NCI-H446 treated with DMSO at 0.1 percent for 48 hours (cell line): ENCODE results near the gene CITED1.
"Not testable (repeated sequence)": the region's sequence is repeated elsewhere in the genome, so short reads cannot be mapped to it uniquely, and the experiment has no call there.

ENCODE experiments used
- DNase-seq: peaks from one replicate; lab custom pipeline; 2025; lab: John Stamatoyannopoulos, UW

CITED1 gene, protein sequence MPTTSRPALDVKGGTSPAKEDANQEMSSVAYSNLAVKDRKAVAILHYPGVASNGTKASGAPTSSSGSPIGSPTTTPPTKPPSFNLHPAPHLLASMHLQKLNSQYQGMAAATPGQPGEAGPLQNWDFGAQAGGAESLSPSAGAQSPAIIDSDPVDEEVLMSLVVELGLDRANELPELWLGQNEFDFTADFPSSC

DNA sequence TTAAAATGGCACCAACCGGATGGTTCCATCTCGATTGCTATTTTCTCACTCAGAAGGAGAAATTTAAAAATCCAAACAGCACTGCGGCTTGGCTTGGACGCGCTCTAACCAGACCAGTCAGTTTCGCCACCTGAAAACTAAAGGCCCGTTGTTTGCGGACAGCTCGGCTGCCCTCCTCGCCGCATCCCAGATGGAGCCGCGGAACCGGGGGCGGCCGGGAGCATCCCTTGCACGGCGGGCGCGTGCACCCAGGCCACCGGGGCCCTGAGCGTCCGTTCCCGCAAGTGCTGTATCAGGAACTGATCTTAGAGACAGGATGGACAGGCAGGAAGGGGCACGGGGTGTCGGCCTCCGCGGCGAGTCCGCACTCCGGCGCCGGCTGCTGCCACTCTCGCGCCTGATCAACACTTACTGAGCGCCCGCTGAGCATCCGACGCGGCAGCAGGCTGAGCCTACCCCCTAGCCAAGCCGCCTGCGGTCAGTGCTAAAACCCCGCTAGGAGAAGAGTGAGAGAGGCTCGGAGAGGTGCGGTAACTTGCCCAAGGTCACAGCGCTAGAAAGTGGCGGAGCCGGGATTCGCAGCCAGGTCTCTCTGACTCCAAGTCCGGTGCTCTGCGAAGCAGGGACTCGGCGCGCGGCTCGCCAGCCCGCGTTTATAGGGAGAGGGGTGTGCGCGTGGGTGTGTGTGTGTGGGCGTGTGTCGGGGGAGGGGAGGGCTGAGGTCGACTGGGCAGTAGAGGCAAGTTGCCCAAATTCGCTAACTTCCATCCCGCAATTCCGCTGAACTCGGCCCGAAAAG, at the start of gene CITED1:
CITED1 (minus strand) TSS at position 629 of the 799 bp plus-strand sequence. CDS start 3,045 bp downstream, outside the sequence.
- DNase-seq, result no peak

DNA sequence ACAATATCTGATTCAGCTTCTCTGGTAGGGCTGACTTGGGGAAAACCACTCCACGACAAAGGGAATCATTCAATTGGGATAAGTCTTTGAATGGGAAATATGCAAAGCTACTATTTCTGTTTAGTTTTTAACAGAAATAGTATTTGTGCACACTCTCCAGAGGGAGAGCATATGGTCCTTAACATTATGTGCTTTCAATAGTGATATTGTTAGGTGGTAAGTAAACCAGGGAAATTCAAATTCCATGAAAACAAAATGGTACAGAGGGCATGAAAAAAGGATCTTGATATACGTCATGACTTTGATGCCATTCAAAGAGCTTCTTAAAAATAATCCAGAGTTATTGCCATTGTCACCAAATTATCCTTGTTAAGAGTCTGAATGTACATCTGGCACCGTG, 47.1 kb upstream of the CITED1 start:
- DNase-seq, result no peak

DNA sequence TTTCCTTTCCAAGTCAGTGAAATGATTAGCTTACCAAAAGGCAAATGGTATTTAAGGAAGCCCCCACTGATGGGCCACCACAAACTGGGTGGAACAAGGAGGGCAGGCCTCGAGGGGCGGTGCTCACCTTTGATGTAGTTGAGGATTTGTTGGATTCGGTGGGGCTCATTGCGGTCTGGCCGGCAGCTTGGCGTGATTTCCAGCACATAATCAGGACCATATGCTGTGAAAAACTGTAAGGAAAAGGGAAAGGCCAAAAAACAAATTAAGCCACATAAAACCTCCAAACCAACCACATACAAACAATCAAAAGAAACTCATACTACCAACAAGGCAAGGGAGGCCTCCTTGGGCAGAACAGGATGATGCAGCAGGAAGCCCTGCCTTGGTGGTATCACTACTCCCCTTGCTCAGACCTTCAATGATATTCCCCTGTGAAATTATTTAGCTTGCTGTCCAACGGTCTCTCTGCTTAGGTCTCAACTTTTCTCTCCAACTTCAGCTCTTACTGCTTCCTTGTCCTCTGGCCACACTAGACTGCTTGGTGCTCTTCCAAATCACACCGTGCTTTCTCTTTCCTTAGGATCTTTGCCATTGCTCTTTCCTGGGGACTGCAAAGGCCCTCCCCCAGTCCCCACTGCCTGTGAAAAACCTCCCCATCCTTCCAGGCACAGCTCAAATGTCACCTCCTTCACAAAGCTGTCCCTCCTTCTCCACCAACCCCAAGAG, 46.1 kb upstream of the CITED1 start:
- DNase-seq, result no peak

DNA sequence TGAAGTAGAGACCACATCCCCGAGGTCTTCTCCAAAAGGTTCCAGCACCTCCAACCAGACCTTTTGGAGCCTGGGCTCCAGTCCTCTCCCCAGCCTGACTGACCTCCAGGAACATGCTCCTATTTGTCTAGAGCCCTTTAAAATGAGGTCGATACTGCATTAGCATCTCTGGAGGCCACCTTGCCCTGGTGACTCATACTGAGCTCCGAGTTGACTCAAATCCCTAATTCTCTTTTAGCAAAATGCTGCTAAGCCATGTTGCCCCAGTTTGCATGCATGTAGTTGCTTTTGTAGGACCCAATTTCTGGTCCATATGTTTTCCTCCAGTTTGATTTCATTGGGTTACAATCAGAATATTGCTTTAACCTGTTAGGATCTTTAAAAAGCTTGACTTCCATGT, 43.5 kb upstream of the CITED1 start:
- DNase-seq, result no peak

DNA sequence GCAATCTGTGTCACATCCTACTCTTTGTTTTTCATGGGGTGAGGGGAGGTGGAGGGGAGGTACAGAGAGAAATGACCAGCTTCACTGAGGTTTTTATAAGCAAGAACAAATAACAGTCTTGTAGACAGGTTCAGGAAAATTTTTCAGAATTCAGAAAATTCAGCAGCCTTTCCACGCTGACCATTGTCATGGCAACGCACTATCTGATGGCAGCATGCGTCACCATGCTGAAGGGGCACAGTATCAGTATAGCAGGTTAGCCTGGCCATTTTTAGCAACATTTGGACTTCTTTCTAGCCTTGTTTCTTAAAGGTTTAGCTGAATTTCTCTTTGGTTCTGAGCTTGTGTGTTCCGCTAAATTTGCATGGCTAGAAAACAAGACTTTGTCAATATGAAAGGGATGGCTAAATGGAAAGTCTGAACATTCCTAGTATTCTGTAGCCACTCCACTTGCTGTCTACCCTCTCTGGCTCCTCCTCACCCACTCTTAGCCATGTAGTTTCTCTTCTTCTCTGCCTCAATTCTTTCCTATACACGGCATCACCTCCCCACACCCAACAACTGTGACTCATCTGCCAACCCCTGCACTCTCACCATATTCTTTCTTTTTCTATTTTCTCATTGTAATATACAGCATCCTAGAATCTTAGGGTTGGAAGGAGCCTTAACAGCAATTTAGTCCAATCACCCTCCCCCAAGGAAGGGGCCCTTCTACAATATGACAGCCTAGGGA, 42.7 kb upstream of the CITED1 start:
- DNase-seq, result no peak

DNA sequence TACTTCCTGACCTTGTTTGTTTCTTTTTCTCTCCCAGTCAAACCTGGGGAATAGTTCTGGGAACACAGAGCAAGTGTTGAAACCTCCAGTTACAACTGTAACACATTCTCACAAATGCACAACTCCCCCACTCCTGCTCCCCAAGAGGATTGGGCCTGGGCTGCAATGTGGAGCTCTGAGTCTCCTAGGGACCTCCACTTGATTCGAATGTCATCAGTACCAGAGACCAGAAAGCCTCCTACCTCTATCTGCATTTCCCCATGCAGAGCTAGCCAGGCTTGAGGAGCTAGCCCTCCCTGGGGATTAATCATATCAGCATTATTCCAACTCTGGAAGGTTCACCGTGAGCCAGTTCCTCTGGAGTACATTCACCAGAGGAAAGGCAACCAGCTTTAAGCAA, 41.7 kb upstream of the CITED1 start:
- no peak for DNase-seq

DNA sequence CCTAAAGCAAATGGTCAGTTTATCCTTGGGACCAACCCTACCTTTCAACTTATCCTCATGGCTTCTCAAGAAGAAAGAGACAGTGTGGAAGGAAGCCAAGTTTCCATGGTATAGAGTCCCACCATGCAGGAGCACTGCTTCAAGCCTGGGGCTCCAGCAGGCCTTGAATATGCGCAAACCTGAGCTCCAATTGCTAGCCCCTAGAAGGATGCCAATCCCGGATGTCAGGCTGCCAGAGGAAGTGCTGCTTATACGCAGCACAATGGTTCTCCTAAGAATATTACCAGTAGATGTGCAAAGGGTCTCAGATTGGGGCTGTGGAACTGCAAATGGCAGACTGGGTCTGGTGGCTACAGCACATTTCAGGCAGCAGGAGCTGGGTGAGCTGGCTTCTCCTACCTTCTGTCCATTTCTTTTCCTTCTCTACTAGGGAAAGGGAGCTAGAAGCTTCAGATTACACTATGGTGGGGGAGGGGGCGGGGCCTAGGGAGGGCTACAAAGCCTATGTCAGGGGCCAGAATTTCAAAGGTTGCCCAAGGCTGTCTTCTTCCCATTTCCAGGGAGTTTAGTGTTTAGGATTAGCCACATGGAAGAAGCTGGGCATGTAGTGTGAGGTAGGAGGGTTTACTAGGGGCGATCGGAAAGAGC, 40.7 kb upstream of the CITED1 start:
- DNase-seq, result no peak

DNA sequence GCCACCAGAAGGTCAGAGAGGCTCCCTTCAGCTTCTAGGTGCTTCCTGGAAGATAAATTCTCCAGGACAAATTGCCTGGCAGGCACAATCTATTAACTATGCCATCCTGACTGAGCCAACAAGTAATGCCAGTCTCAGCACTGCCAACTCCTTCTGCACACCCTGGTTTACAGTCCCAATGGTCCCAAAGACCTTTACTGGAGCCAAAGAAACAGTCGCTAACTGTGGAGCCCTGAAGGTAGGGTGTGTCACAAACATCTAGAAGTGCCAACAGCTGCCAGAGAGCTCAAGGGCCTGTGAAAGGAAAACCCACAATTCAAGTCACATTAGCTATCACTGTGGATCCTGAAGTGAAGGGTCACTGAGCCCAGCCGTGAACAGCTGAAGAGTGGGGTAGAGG, 34.9 kb upstream of the CITED1 start:
- DNase-seq, result no peak

DNA sequence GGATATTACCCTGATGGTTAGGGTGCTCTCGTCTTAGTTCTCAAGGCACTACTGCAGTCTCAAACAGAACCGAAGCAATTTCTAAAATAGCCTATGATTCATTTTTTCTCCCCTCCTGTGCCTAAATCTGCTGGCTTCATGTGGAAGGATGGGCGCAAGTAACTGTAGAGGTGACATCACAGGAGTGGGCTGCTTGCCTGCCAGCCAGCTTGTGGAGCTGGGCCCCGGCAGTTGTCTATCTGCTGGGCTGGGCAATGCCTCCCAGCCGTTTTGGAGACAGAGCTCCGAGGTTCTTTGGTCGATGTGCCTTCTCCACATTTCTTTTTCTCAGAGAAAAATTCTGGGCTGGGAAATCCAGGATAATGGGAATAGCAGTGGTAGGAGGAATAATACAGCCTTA, 34.3 kb upstream of the CITED1 start:
- DNase-seq, result no peak

DNA sequence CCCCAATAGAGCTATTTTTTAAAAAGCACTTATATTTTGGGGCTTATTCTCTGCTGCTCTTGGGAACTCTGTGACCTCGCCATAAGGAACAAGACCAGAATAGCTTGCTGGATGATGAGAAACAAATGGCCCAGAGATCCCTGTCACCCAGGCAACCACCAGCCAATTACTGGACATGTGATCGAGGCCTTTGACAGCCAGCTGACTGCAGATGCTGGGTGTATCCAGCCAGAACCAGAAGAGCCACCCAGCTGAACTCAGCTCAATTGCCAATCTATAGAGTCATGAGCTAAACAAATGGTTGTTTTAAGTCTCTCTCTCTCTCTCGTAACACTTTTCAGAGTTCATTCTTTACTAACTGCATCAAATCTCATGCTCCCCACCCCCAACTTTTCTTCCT, 24.4 kb upstream of the CITED1 start:
- DNase-seq, result no peak

DNA sequence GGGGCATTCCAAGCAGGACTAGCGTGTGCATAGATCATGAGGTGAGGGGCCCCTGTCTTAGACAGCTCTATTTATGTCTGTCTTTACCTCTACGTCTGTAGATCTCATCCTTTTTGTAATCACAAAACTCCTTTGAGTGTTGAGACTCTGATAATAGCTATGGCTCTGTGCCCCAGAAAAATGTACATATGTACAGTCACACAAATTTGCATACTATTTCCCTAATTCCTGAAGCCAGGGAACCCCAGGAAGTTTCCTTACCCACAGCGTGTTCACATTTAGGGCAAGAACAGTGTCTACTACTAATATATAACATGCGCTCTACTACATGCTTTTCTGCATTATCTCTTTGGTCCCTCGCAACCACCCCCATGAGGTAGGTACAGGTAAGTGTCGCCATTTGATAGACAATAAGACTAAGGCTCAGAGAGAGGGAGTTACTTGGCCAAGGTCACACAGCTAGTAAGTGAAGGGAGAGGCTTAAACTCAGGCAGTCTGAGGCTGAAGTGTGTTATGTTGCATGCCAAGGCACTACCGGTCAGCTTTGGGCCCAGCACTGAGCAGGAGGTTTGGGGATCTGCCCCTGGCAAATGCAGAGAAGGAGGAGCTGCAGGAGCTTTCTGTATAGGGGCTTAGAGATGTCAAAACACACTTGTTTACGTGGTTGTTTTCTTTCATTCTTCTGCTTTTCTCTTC, 21.0 kb upstream of the CITED1 start:
- DNase-seq, result no peak

DNA sequence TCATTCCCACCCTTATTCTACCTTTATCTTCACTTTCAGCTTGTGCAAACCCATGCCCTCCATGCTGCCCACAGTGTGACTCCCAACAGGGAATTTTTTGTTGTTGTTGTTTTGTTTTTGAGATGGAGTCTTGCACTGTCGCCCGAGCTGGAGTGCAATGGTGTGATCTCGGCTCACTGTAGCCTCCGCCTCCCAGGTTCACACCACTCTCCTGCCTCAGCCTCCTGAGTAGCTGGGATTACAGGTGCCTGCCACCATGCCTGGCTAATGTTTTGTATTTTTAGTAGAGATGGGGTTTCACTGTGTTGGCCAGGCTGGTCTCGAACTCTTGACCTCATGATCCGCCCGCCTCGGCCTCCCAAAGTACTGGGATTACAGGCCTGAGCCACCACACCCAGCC, 13.9 kb upstream of the CITED1 start:
- not testable (repeated sequence) for DNase-seq

DNA sequence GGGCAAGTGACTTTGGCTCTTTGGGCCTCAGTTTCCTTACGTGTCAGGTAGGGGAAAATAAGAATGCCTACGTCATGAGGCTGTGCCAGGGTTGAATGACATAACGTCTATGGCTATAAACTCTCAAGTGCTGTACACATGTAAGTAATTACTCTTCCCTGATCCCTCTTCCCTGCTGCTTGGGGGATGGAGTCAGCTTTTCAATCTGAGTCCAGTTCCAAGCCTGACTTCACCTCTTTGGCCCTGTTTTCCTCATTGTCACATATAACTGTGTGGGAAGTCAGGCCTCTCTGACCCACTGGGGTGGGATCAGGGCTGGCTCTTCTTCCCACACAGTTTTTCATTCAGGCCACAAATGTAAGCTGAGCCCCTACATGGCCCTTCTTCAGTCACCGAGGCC, 11.4 kb upstream of the CITED1 start:
- DNase-seq, result no peak

DNA sequence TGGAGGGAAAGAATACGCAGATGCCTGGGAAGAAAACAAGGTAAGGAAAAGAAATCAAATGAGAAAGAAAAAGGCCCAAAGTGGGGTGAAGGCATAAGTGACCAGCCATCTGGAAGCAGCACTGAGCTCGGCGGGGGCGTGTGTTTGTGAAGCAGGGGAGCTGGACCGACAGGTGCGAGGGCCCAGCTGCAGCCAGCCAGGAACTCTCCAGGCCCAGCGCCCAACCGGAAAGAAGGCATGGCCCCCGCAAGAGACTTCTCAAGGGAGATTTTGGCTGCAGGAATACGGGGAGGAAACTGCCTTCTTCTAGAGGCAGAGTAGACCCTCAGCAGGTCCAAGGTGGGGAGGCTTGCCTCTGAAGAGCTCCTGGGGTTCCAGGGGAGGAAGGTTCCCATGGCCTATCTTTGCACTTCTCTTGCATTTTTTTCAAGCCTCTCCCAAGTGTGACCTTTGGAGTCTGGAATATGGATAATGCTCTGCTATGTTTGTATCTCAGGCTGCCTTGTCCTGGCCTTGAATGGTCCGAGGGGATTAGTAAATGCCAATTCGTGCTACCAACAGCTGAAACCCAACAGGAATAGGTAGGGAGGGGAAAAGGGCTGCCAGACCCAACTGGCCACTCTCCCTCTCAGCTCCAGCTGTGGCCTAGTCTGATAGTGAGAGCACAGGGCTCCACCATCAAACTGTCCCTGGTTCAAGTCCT, 10.8 kb upstream of the CITED1 start:
- no peak for DNase-seq

DNA sequence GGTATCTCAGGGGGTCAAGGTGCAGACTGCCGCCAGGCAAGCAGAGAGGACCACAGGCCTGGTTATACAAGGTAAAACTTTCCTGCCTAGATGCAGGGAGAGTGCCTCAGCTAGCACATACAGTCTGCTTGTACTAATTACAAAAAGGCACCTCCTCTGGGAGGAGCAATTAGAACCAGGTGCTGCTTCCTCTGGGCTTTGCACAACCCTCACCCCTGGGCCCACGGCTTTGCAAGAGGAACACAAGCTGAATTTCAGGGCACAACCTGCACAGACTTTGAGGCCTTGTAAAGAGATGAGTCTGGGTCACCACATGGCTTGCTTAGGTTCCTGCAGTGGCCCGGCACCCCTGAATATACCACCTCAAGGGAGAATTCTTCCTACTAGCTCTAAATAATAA, 9.2 kb upstream of the CITED1 start:
- DNase-seq, result no peak

DNA sequence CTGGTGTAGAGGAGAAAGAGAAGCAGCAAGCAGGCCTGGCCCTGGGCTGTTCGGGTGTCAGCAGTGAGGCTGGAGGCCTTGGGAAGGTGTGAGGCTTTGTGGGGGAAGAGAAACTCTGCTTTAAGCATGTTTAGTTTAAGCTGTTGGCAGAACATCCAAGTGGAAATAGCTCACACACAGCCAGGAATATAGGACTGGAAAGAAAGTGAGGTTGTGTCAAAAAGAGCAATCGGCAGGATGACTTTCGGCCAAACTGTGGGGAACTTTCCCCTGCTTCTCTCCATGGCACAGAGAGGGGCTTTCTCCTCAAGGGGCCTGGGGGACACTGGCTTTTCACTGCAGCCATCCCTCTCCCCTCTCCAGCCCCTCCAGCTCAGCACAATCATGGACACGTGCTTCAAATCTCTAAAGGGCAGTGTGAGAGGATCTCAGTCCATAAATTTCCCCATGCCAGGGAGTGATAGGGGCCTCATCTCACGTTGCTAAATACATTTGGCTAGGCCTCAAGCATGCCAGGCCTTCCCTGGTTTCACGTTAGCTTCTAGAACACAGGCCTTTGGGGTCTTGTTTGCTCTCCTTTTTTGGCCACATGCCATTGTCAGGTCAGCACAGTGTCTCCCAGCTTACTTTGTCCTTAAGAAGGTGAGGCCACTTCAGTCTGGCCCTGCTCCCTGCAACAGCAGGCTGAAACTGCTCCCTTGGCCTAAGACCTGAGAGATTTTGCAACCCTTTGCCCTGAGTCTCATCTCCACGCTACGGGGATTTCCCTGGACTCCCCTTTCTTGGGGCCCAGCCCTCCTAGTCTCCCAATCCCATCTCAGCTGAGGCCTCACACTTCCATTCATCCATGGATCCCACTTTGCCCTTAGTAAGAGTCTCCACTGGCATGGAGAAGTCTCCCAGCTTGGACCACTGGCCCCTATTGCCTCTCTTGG, 8.3 kb upstream of the CITED1 start:
- no peak for DNase-seq

DNA sequence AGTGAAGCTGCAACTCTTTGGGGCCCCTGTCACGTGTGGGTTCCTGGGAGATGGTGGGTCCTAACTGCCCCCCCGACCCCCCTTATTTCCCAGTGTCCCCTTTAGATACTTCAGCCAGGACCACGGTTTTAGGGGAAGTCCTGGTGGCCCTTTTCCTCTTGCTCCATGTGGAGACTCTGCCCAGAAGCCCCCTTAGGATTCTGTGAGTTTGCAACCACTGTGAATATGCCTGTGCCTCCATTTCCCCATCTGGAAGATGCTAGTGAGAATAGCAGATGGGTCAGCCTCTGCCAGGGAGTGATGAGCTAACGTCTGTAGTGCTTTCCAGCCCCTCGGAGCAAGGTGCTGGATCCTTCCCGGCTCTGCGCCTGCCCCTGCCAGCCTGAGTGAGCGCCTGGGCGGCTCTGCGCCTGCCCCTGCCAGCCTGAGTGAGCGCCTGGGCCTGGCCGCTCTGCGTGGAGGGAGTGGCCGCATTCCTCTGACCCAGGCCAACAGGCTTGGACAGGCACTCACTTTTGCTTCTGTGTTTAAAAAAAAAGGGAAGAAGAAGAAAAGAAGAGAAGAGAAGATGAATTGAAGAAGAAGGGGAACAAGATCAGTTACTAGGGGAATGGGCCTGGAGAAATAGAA, 6.7 kb upstream of the CITED1 start:
- no peak for DNase-seq

DNA sequence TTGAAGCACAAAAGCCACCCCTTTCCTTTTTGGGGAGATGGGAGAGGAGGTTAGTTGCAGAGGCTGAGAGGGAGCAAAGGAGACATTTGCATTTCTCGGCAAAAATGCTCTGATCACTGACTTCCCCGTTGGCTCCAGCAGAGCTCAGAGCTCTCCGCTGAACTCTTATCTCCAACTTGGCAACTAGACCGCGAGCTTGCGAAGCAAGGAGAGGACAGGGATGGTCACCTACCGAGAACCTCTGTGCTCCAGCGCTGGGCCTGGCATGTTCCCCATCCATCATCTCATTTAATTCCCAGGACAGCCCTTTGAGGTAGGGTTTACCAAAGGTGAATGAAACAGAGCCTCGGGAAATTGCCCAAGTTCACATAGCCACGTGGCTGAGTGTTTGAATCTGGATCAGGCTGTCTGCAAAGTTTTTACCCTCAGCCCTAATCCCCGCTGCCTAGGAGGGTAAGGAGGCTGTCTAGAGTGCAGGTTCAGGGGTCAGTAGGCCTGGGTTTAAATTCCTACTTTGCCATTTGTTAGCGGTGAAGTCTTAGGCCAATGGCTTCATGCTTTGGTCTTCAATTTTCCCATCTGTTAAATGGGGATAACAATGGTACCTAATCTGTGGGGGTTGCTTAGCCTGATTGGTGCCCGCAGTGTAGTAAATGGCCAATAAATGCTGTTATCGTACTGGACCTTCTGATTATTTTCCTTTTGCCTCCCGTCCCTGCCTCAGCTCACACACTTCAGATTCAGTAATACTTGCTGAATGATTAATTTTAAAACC, 3.8 kb upstream of the CITED1 start:
- DNase-seq, result no peak
